Testis (tissue), 2 donors: ENCODE measurements around the gene AIPL1.

Experiments used
- CTCF ChIP-seq, 3 experiments: fragments of 450-650 bp in 2 of 3; fragments of 200-600 bp in 1 of 3; sonication (generic) in 1 of 3; IDR thresholded peaks; one replicate each; pipeline ENCODE4 v1.5.1; 2016 to 2019; ENCODE audit warnings: antibody characterized with exemption in 3 of 3, mild to moderate bottlenecking in 2 of 3, moderate library complexity in 1 of 3
- POLR2A ChIP-seq: fragments of 450-650 bp; IDR thresholded peaks from one replicate; pipeline ENCODE4 v1.6.1; 2017; ENCODE audit warnings: antibody characterized with exemption, mild to moderate bottlenecking, moderate library complexity

GRCh38 chr17:6387858-6388257 lies 47.1 kb downstream of the AIPL1 start:
- TF ChIP-seq CTCF (IDR thresholded peaks at IDR 0.05) (no peak), POLR2A (no peak)
